CD8-positive, alpha-beta memory T cell (primary cell): ENCODE data around the gene HOXA1. TPM values are rescaled to one million over a fixed set of nuclear protein-coding genes. Genes with fewer than 3 reads are reported as not detected.

Source experiments
- CTCF ChIA-PET: fragments of 350-600 bp; sonication (Branson Sonifier 250); formaldehyde crosslinking; loops from one replicate; lab custom pipeline; 2021; ENCODE audit warnings: antibody characterized with exemption; lab: Charles Lee
- POLR2A ChIA-PET: fragments of 350-600 bp; sonication (Branson Sonifier 250); formaldehyde crosslinking; loops from one replicate; lab custom pipeline; 2021; ENCODE audit warnings: antibody characterized with exemption; lab: Charles Lee
- DNase-seq, 5 donors: peaks; one replicate each; pipeline versions ENCODE4 v3.0.0 to v3.0.0-alpha.2; 2020 to 2022; ENCODE audit warnings: mixed read lengths in 1 of 5
- H3K27ac ChIP-seq: one replicate; pipeline ENCODE4 v1.7.0; 2013; ENCODE audit warnings: low read depth, mild to moderate bottlenecking, low read length, moderate library complexity
- H3K27me3 ChIP-seq: 2 replicates; pipeline ENCODE4 v1.7.0; 2013; ENCODE audit warnings: low read length, mild to moderate bottlenecking; ENCODE audit not compliant: insufficient read depth, poor library complexity, severe bottlenecking
- H3K36me3 ChIP-seq: 2 replicates; pipeline ENCODE4 v1.7.0; 2013; ENCODE audit warnings: mild to moderate bottlenecking, low read length, moderate library complexity; ENCODE audit not compliant: insufficient read depth
- H3K4me1 ChIP-seq: 2 replicates; pipeline ENCODE4 v1.7.0; 2013; ENCODE audit warnings: mild to moderate bottlenecking, low read length, moderate library complexity; ENCODE audit not compliant: insufficient read depth
- H3K4me3 ChIP-seq: 2 replicates; pipeline ENCODE4 v1.7.0; 2013; ENCODE audit warnings: mild to moderate bottlenecking, low read length
- H3K9me3 ChIP-seq: 2 replicates; pipeline ENCODE4 v1.7.0; 2013; ENCODE audit warnings: mild to moderate bottlenecking, low read length
- H3K27ac Mint-ChIP-seq, 8 donors: one replicate each; pipeline ENCODE4 v1.8.0; 2020 to 2021; ENCODE audit warnings: mixed read lengths in 8 of 8, mild to moderate bottlenecking in 6 of 8, inconsistent platforms in 3 of 8, moderate library complexity in 3 of 8
- H3K27me3 Mint-ChIP-seq, 2 donors: one replicate each; pipeline ENCODE4 v1.8.0; 2020 to 2021; ENCODE audit warnings: mixed read lengths in 2 of 2, mild to moderate bottlenecking in 1 of 2, moderate library complexity in 1 of 2
- H3K36me3 Mint-ChIP-seq, 3 donors: one replicate each; pipeline ENCODE4 v1.8.0; 2020 to 2021; ENCODE audit warnings: mixed read lengths in 3 of 3, inconsistent platforms in 1 of 3, mild to moderate bottlenecking in 1 of 3
- H3K4me1 Mint-ChIP-seq, 3 donors: one replicate each; pipeline ENCODE4 v1.8.0; 2020 to 2021; ENCODE audit warnings: mixed read lengths in 3 of 3, inconsistent platforms in 1 of 3, mild to moderate bottlenecking in 1 of 3
- H3K4me3 Mint-ChIP-seq, 7 donors: one replicate each; pipeline ENCODE4 v1.8.0; 2020 to 2021; ENCODE audit warnings: mixed read lengths in 7 of 7, mild to moderate bottlenecking in 6 of 7, moderate library complexity in 4 of 7, inconsistent platforms in 2 of 7
- H3K9me3 Mint-ChIP-seq, 5 donors: one replicate each; pipeline ENCODE4 v1.8.0; 2020 to 2022; ENCODE audit warnings: mixed read lengths in 5 of 5, mild to moderate bottlenecking in 3 of 5, moderate library complexity in 2 of 5, inconsistent platforms in 1 of 5
- polyA plus RNA-seq: library from polyadenylated mRNA; unstranded; fragments of 300-500 nt; fragmentation: Illumina TruSeq; gene quantifications from one replicate; pipeline ENCODE4 v1.2.3, GENCODE V29; 2021
- total RNA-seq, 2 experiments: library from RNA; stranded (reverse); gene quantifications; one replicate each; pipeline ENCODE4 v1.2.3, GENCODE V29; 2021

The HOXA1 gene
- total and polyA plus RNA-seq, 3 experiments from 2014 or later = 0.31 to 0.75 (median 0.38) TPM

- no peaks in the 10 kb centered on the region for H3K27me3 ChIP-seq
- DNase-seq = no peak
- no peaks in the 10 kb centered on the region for H3K36me3 Mint-ChIP-seq
- H3K27me3 Mint-ChIP-seq = peaks cover 13 to 25% of the 10 kb centered on the region in 2 donors
- no peaks in the 10 kb centered on the region for H3K9me3 ChIP-seq
- no peak overlapping the region for H3K27ac ChIP-seq
- H3K4me3 Mint-ChIP-seq = no peak overlapping the region
- H3K27ac Mint-ChIP-seq = peak overlapping the region in 1 of 8 donors; percentile 21
- no peaks in the 10 kb centered on the region for H3K9me3 Mint-ChIP-seq
- H3K4me3 ChIP-seq = no peak overlapping the region
- POLR2A ChIA-PET = no interaction called here
- H3K4me1 Mint-ChIP-seq = no peaks in the 10 kb centered on the region
- CTCF ChIA-PET = no interaction called here
- H3K4me1 ChIP-seq = no peaks in the 10 kb centered on the region
- H3K36me3 ChIP-seq = no peaks in the 10 kb centered on the region
Observed at GRCh38 chr7:27116031-27116961, 20.5 kb upstream of the HOXA1 start.

- Mint-ChIP-seq H3K9me3 (no peaks in the 10 kb centered on the region), H3K27me3 (peaks cover 13 to 25% of the 10 kb centered on the region in 2 donors), H3K36me3 (no peaks in the 10 kb centered on the region), H3K4me1 (no peaks in the 10 kb centered on the region), H3K27ac (no peak overlapping the region), H3K4me3 (no peak overlapping the region)
- DNase-seq = no peak
- no peaks in the 10 kb centered on the region for H3K36me3 ChIP-seq
- no peak overlapping the region for H3K27ac ChIP-seq
- no peaks in the 10 kb centered on the region for H3K27me3 ChIP-seq
- no peak overlapping the region for H3K4me3 ChIP-seq
- H3K9me3 ChIP-seq = no peaks in the 10 kb centered on the region
- H3K4me1 ChIP-seq = no peaks in the 10 kb centered on the region
- POLR2A ChIA-PET = no interaction called here
- CTCF ChIA-PET = no interaction called here
Observed at GRCh38 chr7:27115221-27116026, 19.6 kb upstream of the HOXA1 start.

- Histone ChIP-seq H3K36me3 (no peaks in the 10 kb centered on the region), H3K4me1 (no peaks in the 10 kb centered on the region), H3K9me3 (no peaks in the 10 kb centered on the region), H3K4me3 (no peak overlapping the region), H3K27ac (no peak overlapping the region), H3K27me3 (no peaks in the 10 kb centered on the region)
- Mint-ChIP-seq H3K36me3 (no peaks in the 10 kb centered on the region), H3K4me3 (no peak overlapping the region), H3K4me1 (no peaks in the 10 kb centered on the region), H3K27ac (no peak overlapping the region), H3K27me3 (peaks cover 13 to 25% of the 10 kb centered on the region in 2 donors), H3K9me3 (no peaks in the 10 kb centered on the region)
- POLR2A ChIA-PET = no interaction called here
- DNase-seq = no peak
- CTCF ChIA-PET = no interaction called here
Observed at GRCh38 chr7:27114881-27115220, 19.1 kb upstream of the HOXA1 start.

- no peaks in the 10 kb centered on the region for H3K36me3 Mint-ChIP-seq
- ChIA-PET POLR2A (no interaction called here), CTCF (no interaction called here)
- Histone ChIP-seq H3K36me3 (no peaks in the 10 kb centered on the region), H3K4me3 (no peak overlapping the region), H3K4me1 (no peaks in the 10 kb centered on the region), H3K9me3 (no peaks in the 10 kb centered on the region), H3K27ac (no peak overlapping the region), H3K27me3 (no peaks in the 10 kb centered on the region)
- DNase-seq = no peak
- H3K27ac Mint-ChIP-seq = no peak overlapping the region
- H3K9me3 Mint-ChIP-seq = no peaks in the 10 kb centered on the region
- H3K4me1 Mint-ChIP-seq = no peaks in the 10 kb centered on the region
- no peak overlapping the region for H3K4me3 Mint-ChIP-seq
- H3K27me3 Mint-ChIP-seq = peaks cover 13 to 23% of the 10 kb centered on the region in 2 donors
Observed at GRCh38 chr7:27113991-27114769, 18.4 kb upstream of the HOXA1 start.

- Mint-ChIP-seq H3K4me3 (no peak overlapping the region), H3K27ac (no peak overlapping the region), H3K9me3 (no peaks in the 10 kb centered on the region), H3K27me3 (peaks cover 13 to 18% of the 10 kb centered on the region in 2 donors), H3K36me3 (no peaks in the 10 kb centered on the region), H3K4me1 (no peaks in the 10 kb centered on the region)
- Histone ChIP-seq H3K4me3 (no peak overlapping the region), H3K27ac (no peak overlapping the region), H3K27me3 (no peaks in the 10 kb centered on the region), H3K9me3 (no peaks in the 10 kb centered on the region), H3K36me3 (no peaks in the 10 kb centered on the region), H3K4me1 (no peaks in the 10 kb centered on the region)
- POLR2A ChIA-PET = no interaction called here
- CTCF ChIA-PET = no interaction called here
- no peak for DNase-seq
Observed at GRCh38 chr7:27112955-27113949, 17.5 kb upstream of the HOXA1 start.

GRCh38 chr7:27112361-27112760, 16.6 kb upstream of the HOXA1 start:
- Mint-ChIP-seq H3K36me3 (no peaks in the 10 kb centered on the region), H3K9me3 (no peaks in the 10 kb centered on the region), H3K27ac (peak overlapping the region in 1 of 8 donors; percentile 6), H3K4me1 (no peaks in the 10 kb centered on the region), H3K27me3 (peaks cover 13 to 16% of the 10 kb centered on the region in 2 donors), H3K4me3 (no peak overlapping the region)
- no peak for DNase-seq
- Histone ChIP-seq H3K36me3 (no peaks in the 10 kb centered on the region), H3K27me3 (no peaks in the 10 kb centered on the region), H3K4me3 (no peak overlapping the region), H3K9me3 (no peaks in the 10 kb centered on the region), H3K4me1 (no peaks in the 10 kb centered on the region), H3K27ac (no peak overlapping the region)
- POLR2A ChIA-PET = no interaction called here
- CTCF ChIA-PET = no interaction called here

- no peak overlapping the region for H3K27ac ChIP-seq
- Mint-ChIP-seq H3K27ac (no peak overlapping the region), H3K27me3 (peaks cover 10 to 16% of the 10 kb centered on the region in 2 donors), H3K9me3 (no peaks in the 10 kb centered on the region), H3K4me1 (no peaks in the 10 kb centered on the region), H3K4me3 (no peak overlapping the region), H3K36me3 (no peaks in the 10 kb centered on the region)
- no peaks in the 10 kb centered on the region for H3K36me3 ChIP-seq
- ChIA-PET POLR2A (no interaction called here), CTCF (no interaction called here)
- H3K4me1 ChIP-seq = no peaks in the 10 kb centered on the region
- no peak overlapping the region for H3K4me3 ChIP-seq
- no peak for DNase-seq
- no peaks in the 10 kb centered on the region for H3K9me3 ChIP-seq
- no peaks in the 10 kb centered on the region for H3K27me3 ChIP-seq
Observed at GRCh38 chr7:27111751-27112277, 16.0 kb upstream of the HOXA1 start.
